HG02763 (cell line): ENCODE data around the gene OR4N5.

ENCODE experiments used
- ATAC-seq: cut with Tn5 transposase; IDR thresholded peaks from one replicate; pipeline ENCODE4 v1.9.1; 2021; ENCODE audit warnings: mild to moderate bottlenecking, moderate library complexity; ENCODE audit not compliant: unreplicated experiment

OR4N5 gene

DNA sequence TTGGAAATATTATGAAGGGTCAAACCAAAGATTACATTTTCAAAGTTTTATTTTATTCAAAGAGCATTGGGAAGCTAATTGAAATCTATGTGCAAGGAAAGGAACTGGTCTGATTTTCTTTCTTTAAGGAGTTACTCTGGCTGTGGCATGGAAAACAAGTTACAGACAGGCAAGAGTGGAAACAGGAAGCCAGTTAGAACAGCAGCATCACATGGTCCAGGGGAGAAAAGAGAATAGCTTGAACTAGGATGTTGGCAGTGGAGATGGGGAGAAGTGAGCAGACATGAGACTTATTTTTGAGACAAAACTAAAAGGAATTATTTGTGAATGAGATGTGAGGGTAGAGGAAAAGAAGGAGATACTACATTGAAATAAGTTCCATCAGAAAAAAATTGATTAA is 55.5 kb downstream of the OR4N5 start:
- ATAC-seq: no peak
